HEK293 (cell line): ENCODE measurements around the gene JKAMP.

Experiments used
- BCL11B ChIP-seq: fragments of 450-650 bp; formaldehyde crosslinking; IDR thresholded peaks from 2 replicates; pipeline ENCODE4 v1.5.1; 2016; ENCODE audit warnings: low read depth, missing biosample characterization, missing genetic modification characterization
- EGR2 ChIP-seq: fragments of 450-650 bp; formaldehyde crosslinking; IDR thresholded peaks from 2 replicates; pipeline ENCODE4 v1.5.1; 2016; ENCODE audit warnings: low read depth, missing biosample characterization, missing genetic modification characterization
- KLF9 ChIP-seq: fragments of 450-650 bp; formaldehyde crosslinking; IDR thresholded peaks from 2 replicates; pipeline ENCODE4 v1.5.1; 2016; ENCODE audit warnings: missing biosample characterization, missing genetic modification characterization, low read depth
- OVOL3 ChIP-seq: fragments of 450-650 bp; formaldehyde crosslinking; IDR thresholded peaks from 2 replicates; pipeline ENCODE4 v1.5.1; 2016; ENCODE audit warnings: missing biosample characterization, missing genetic modification characterization
- ZBTB20 ChIP-seq: fragments of 450-650 bp; formaldehyde crosslinking; IDR thresholded peaks from 2 replicates; pipeline ENCODE4 v1.5.1; 2016; ENCODE audit warnings: missing biosample characterization, missing genetic modification characterization
- ZIC2 ChIP-seq: fragments of 450-650 bp; formaldehyde crosslinking; IDR thresholded peaks from 2 replicates; pipeline ENCODE4 v1.5.1; 2016; ENCODE audit warnings: missing biosample characterization, missing genetic modification characterization
- ZNF155 ChIP-seq: fragments of 450-650 bp; formaldehyde crosslinking; IDR thresholded peaks from 2 replicates; pipeline ENCODE4 v1.5.1; 2016; ENCODE audit warnings: missing biosample characterization, missing genetic modification characterization
- ZNF202 ChIP-seq: fragments of 450-650 bp; formaldehyde crosslinking; IDR thresholded peaks from 2 replicates; pipeline ENCODE4 v1.5.1; 2016; ENCODE audit warnings: missing biosample characterization, missing genetic modification characterization, borderline replicate concordance
- ZNF211 ChIP-seq: fragments of 450-650 bp; formaldehyde crosslinking; IDR thresholded peaks from 2 replicates; pipeline ENCODE4 v1.5.1; 2016; ENCODE audit warnings: low read depth, missing biosample characterization, missing genetic modification characterization
- ZNF354C ChIP-seq: fragments of 450-650 bp; formaldehyde crosslinking; IDR thresholded peaks from 2 replicates; pipeline ENCODE4 v1.5.1; 2016; ENCODE audit warnings: missing biosample characterization, missing genetic modification characterization, low read depth, borderline replicate concordance
- ZNF416 ChIP-seq: fragments of 450-650 bp; formaldehyde crosslinking; IDR thresholded peaks from 2 replicates; pipeline ENCODE4 v1.5.1; 2016; ENCODE audit warnings: missing biosample characterization, missing genetic modification characterization
- ZNF530 ChIP-seq: fragments of 450-650 bp; formaldehyde crosslinking; IDR thresholded peaks from 2 replicates; pipeline ENCODE4 v1.5.1; 2016; ENCODE audit warnings: low read depth, missing biosample characterization, missing genetic modification characterization
- ZNF549 ChIP-seq: fragments of 450-650 bp; IDR thresholded peaks from 2 replicates; pipeline ENCODE4 v1.5.1; 2018; ENCODE audit warnings: missing biosample characterization, missing genetic modification characterization, mild to moderate bottlenecking, inconsistent platforms, moderate library complexity
- ZNF555 ChIP-seq: fragments of 450-650 bp; formaldehyde crosslinking; conservative IDR thresholded peaks from 2 replicates; pipeline ENCODE4 v1.5.1; 2017; ENCODE audit warnings: missing biosample characterization, mild to moderate bottlenecking, missing genetic modification characterization, inconsistent platforms
- ZNF664 ChIP-seq: fragments of 450-650 bp; formaldehyde crosslinking; IDR thresholded peaks from 2 replicates; pipeline ENCODE4 v1.5.1; 2016; ENCODE audit warnings: missing biosample characterization, missing genetic modification characterization
- ZNF670 ChIP-seq: fragments of 450-650 bp; formaldehyde crosslinking; IDR thresholded peaks from 2 replicates; pipeline ENCODE4 v1.5.1; 2016; ENCODE audit warnings: missing biosample characterization, missing genetic modification characterization, low read depth
- ZNF776 ChIP-seq: fragments of 450-650 bp; formaldehyde crosslinking; IDR thresholded peaks from 2 replicates; pipeline ENCODE4 v1.5.0; 2017; ENCODE audit warnings: missing biosample characterization, missing genetic modification characterization, borderline replicate concordance
- ZNF777 ChIP-seq: fragments of 450-650 bp; formaldehyde crosslinking; IDR thresholded peaks from 2 replicates; pipeline ENCODE4 v1.5.1; 2017; ENCODE audit warnings: missing biosample characterization, missing genetic modification characterization, borderline replicate concordance
- ZNF785 ChIP-seq: fragments of 450-650 bp; formaldehyde crosslinking; IDR thresholded peaks from 2 replicates; pipeline ENCODE4 v1.5.1; 2016; ENCODE audit warnings: missing biosample characterization, missing genetic modification characterization
- TF ChIP-seq, protein P1 (sequence below): fragments of 450-650 bp; formaldehyde crosslinking; IDR thresholded peaks from 2 replicates; pipeline ENCODE4 v1.5.1; 2016; ENCODE audit warnings: missing biosample characterization, missing genetic modification characterization
- TF ChIP-seq, protein P2 (sequence below): IDR thresholded peaks from 2 replicates; pipeline ENCODE4 v1.6.1; 2011; ENCODE audit warnings: mild to moderate bottlenecking, low read depth, low read length, borderline replicate concordance
- TF ChIP-seq, protein P3 (sequence below): fragments of 450-650 bp; formaldehyde crosslinking; IDR thresholded peaks from 2 replicates; pipeline ENCODE4 v1.5.1; 2016; ENCODE audit warnings: missing biosample characterization, missing genetic modification characterization, borderline replicate concordance
- TF ChIP-seq, protein P4 (sequence below): fragments of 450-650 bp; formaldehyde crosslinking; IDR thresholded peaks from 2 replicates; pipeline ENCODE4 v1.5.1; 2016; ENCODE audit warnings: missing biosample characterization, missing genetic modification characterization
- TF ChIP-seq, protein P5 (sequence below): fragments of 450-650 bp; formaldehyde crosslinking; IDR thresholded peaks from 2 replicates; pipeline ENCODE4 v1.5.1; 2016; ENCODE audit warnings: missing biosample characterization, missing genetic modification characterization, low read depth
- TF ChIP-seq, protein P6 (sequence below): fragments of 450-650 bp; formaldehyde crosslinking; IDR thresholded peaks from 2 replicates; pipeline ENCODE4 v1.5.1; 2017; ENCODE audit warnings: missing biosample characterization, mild to moderate bottlenecking, missing genetic modification characterization, moderate library complexity

The JKAMP gene

DNA sequence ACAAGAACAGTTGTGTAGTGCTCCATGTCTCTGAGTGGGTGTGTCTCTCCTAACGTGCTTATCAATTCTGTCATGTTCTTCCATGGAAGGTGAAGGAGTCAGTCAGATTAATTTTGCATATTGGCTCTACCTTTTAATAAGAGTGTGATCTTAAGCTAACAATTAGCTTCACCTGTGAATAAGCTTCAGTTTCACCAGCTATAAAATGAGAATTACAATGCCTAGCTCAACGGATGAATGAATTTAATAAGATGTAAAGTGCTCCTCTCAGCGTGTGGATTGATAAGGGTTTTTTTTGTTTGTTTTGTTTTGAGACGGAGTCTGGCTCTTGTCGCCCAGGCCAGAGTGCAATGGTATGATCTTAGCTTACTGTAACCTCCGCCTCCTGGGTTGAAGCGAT, 59.6 kb downstream of the JKAMP start (continued):
- peak; percentile 70; the same call in 1 of the 2 replicates for TF ChIP-seq BCL11B (tag by site-specific recombination)
- TF ChIP-seq, protein P1, sequence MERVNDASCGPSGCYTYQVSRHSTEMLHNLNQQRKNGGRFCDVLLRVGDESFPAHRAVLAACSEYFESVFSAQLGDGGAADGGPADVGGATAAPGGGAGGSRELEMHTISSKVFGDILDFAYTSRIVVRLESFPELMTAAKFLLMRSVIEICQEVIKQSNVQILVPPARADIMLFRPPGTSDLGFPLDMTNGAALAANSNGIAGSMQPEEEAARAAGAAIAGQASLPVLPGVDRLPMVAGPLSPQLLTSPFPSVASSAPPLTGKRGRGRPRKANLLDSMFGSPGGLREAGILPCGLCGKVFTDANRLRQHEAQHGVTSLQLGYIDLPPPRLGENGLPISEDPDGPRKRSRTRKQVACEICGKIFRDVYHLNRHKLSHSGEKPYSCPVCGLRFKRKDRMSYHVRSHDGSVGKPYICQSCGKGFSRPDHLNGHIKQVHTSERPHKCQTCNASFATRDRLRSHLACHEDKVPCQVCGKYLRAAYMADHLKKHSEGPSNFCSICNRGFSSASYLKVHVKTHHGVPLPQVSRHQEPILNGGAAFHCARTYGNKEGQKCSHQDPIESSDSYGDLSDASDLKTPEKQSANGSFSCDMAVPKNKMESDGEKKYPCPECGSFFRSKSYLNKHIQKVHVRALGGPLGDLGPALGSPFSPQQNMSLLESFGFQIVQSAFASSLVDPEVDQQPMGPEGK (tag by site-specific recombination), result no peak
- peak; percentile 73; the same call in 1 of the 2 replicates for TF ChIP-seq OVOL3 (tag by site-specific recombination)
- TF ChIP-seq ZNF211 (tag by site-specific recombination), result no peak
- no peak for TF ChIP-seq ZNF155 (tag by site-specific recombination)
- no peak for TF ChIP-seq ZNF777
- TF ChIP-seq, protein P2, sequence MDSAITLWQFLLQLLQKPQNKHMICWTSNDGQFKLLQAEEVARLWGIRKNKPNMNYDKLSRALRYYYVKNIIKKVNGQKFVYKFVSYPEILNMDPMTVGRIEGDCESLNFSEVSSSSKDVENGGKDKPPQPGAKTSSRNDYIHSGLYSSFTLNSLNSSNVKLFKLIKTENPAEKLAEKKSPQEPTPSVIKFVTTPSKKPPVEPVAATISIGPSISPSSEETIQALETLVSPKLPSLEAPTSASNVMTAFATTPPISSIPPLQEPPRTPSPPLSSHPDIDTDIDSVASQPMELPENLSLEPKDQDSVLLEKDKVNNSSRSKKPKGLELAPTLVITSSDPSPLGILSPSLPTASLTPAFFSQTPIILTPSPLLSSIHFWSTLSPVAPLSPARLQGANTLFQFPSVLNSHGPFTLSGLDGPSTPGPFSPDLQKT, result no peak
- TF ChIP-seq, protein P3, sequence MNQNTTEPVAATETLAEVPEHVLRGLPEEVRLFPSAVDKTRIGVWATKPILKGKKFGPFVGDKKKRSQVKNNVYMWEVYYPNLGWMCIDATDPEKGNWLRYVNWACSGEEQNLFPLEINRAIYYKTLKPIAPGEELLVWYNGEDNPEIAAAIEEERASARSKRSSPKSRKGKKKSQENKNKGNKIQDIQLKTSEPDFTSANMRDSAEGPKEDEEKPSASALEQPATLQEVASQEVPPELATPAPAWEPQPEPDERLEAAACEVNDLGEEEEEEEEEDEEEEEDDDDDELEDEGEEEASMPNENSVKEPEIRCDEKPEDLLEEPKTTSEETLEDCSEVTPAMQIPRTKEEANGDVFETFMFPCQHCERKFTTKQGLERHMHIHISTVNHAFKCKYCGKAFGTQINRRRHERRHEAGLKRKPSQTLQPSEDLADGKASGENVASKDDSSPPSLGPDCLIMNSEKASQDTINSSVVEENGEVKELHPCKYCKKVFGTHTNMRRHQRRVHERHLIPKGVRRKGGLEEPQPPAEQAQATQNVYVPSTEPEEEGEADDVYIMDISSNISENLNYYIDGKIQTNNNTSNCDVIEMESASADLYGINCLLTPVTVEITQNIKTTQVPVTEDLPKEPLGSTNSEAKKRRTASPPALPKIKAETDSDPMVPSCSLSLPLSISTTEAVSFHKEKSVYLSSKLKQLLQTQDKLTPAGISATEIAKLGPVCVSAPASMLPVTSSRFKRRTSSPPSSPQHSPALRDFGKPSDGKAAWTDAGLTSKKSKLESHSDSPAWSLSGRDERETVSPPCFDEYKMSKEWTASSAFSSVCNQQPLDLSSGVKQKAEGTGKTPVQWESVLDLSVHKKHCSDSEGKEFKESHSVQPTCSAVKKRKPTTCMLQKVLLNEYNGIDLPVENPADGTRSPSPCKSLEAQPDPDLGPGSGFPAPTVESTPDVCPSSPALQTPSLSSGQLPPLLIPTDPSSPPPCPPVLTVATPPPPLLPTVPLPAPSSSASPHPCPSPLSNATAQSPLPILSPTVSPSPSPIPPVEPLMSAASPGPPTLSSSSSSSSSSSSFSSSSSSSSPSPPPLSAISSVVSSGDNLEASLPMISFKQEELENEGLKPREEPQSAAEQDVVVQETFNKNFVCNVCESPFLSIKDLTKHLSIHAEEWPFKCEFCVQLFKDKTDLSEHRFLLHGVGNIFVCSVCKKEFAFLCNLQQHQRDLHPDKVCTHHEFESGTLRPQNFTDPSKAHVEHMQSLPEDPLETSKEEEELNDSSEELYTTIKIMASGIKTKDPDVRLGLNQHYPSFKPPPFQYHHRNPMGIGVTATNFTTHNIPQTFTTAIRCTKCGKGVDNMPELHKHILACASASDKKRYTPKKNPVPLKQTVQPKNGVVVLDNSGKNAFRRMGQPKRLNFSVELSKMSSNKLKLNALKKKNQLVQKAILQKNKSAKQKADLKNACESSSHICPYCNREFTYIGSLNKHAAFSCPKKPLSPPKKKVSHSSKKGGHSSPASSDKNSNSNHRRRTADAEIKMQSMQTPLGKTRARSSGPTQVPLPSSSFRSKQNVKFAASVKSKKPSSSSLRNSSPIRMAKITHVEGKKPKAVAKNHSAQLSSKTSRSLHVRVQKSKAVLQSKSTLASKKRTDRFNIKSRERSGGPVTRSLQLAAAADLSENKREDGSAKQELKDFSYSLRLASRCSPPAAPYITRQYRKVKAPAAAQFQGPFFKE, result no peak
- TF ChIP-seq ZNF530 (tag by site-specific recombination), result no peak
- TF ChIP-seq EGR2 (tag by site-specific recombination), result no peak
- TF ChIP-seq ZIC2 (tag by site-specific recombination), result peak; percentile 86
- TF ChIP-seq, protein P4, sequence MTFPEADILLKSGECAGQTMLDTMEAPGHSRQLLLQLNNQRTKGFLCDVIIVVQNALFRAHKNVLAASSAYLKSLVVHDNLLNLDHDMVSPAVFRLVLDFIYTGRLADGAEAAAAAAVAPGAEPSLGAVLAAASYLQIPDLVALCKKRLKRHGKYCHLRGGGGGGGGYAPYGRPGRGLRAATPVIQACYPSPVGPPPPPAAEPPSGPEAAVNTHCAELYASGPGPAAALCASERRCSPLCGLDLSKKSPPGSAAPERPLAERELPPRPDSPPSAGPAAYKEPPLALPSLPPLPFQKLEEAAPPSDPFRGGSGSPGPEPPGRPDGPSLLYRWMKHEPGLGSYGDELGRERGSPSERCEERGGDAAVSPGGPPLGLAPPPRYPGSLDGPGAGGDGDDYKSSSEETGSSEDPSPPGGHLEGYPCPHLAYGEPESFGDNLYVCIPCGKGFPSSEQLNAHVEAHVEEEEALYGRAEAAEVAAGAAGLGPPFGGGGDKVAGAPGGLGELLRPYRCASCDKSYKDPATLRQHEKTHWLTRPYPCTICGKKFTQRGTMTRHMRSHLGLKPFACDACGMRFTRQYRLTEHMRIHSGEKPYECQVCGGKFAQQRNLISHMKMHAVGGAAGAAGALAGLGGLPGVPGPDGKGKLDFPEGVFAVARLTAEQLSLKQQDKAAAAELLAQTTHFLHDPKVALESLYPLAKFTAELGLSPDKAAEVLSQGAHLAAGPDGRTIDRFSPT, result no peak
- TF ChIP-seq ZBTB20 (tag by site-specific recombination), result no peak
- TF ChIP-seq ZNF202 (tag by site-specific recombination), result no peak
- no peak for TF ChIP-seq ZNF555
- TF ChIP-seq ZNF416 (tag by site-specific recombination), result no peak
- peak; percentile 69 for TF ChIP-seq KLF9 (tag by site-specific recombination)
- TF ChIP-seq ZNF664 (tag by site-specific recombination), result peak; percentile 69; the same call in 1 of the 2 replicates
- TF ChIP-seq, protein P5, sequence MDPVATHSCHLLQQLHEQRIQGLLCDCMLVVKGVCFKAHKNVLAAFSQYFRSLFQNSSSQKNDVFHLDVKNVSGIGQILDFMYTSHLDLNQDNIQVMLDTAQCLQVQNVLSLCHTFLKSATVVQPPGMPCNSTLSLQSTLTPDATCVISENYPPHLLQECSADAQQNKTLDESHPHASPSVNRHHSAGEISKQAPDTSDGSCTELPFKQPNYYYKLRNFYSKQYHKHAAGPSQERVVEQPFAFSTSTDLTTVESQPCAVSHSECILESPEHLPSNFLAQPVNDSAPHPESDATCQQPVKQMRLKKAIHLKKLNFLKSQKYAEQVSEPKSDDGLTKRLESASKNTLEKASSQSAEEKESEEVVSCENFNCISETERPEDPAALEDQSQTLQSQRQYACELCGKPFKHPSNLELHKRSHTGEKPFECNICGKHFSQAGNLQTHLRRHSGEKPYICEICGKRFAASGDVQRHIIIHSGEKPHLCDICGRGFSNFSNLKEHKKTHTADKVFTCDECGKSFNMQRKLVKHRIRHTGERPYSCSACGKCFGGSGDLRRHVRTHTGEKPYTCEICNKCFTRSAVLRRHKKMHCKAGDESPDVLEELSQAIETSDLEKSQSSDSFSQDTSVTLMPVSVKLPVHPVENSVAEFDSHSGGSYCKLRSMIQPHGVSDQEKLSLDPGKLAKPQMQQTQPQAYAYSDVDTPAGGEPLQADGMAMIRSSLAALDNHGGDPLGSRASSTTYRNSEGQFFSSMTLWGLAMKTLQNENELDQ, result no peak
- TF ChIP-seq ZNF549 (tag by site-specific recombination), result no peak
- no peak for TF ChIP-seq ZNF776 (tag by site-specific recombination)
- TF ChIP-seq ZNF354C (tag by site-specific recombination), result no peak
- TF ChIP-seq, protein P6, sequence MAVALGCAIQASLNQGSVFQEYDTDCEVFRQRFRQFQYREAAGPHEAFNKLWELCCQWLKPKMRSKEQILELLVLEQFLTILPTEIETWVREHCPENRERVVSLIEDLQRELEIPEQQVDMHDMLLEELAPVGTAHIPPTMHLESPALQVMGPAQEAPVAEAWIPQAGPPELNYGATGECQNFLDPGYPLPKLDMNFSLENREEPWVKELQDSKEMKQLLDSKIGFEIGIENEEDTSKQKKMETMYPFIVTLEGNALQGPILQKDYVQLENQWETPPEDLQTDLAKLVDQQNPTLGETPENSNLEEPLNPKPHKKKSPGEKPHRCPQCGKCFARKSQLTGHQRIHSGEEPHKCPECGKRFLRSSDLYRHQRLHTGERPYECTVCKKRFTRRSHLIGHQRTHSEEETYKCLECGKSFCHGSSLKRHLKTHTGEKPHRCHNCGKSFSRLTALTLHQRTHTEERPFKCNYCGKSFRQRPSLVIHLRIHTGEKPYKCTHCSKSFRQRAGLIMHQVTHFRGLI, result no peak
- TF ChIP-seq ZNF670 (tag by site-specific recombination), result no peak
- TF ChIP-seq ZNF785 (tag by site-specific recombination), result no peak
